Measurements from ENCODE around the gene TOMM40L. TPM values are rescaled to one million over a fixed set of nuclear protein-coding genes. Genes with fewer than 3 reads are reported as not detected.
A peak's percentile ranks its signal among the peaks of the same experiment; 100 is the strongest.

Gene TOMM40L
- total RNA-seq, 1 donor from 2014 or later = 11.6 TPM

DNA sequence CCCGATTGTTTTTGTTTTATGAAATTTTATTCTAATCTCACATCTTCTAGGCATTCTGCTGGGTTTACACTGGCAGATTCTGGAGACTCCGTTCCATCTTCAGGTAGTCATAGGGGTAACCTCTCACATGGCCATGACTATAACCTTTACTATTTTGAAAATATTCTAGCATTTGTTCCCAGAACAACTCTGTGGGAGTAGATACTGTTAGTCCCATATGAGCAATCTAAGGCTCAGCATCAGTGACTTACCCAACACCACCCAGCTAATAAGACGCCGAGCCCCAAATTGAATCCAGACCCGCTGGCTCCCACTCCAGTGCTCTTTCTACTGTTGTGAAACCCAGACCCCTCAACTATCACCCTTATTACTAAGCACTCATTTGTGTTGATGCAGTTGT, 36.8 kb upstream of the TOMM40L start:
- Histone ChIP-seq H3K27me3 (no peaks in the 10 kb centered on the region), H3K36me3 (no peaks in the 10 kb centered on the region), H3K27ac (no peak overlapping the region), H3K9me3 (no peaks in the 10 kb centered on the region), H3K4me3 (no peak overlapping the region), H3K4me1 (peaks cover 36% of the 10 kb centered on the region)
- ATAC-seq = no peak
- intact Hi-C loops (cut with DNase I) = no loop called here
- DNase-seq = no peak
- TF ChIP-seq CTCF (IDR thresholded peaks at IDR 0.05) = no peak

DNA sequence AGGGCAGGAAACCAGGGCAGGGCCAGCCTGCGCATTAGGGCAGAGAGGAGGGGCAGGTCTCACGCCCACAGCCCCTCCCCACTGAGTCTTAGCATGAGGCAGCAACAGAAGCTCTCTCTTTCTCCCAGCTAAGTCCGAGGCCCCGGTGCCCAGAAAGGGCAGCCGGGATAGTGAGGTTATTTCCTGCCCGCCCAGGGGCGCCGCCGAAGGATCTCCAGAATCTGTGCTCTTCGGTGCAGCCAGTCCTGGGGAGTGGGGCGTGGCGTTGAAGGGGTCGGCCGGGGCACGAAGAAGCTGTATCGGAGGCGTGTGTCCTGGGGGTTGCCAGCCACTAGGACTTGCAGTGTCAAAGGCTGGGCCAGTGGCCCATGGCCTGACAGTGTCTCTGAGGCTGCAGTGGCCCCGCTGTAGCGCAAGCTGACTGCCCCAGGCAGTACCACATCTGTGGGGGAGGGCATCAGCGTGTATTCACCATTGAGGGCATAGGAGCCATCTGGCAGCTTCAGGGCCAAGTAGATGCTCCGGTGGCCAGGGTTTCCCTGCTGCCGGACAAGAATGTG, 34.8 kb upstream of the TOMM40L start:
- ATAC-seq = no peak
- Histone ChIP-seq H3K27me3 (no peaks in the 10 kb centered on the region), H3K36me3 (no peaks in the 10 kb centered on the region), H3K4me1 (peaks cover 24% of the 10 kb centered on the region), H3K27ac (no peak overlapping the region), H3K9me3 (no peaks in the 10 kb centered on the region), H3K4me3 (no peak overlapping the region)
- DNase-seq = no peak
- TF ChIP-seq CTCF (IDR thresholded peaks at IDR 0.05) = no peak
- intact Hi-C loops (cut with DNase I) = no loop called here

- Histone ChIP-seq H3K36me3 (no peaks in the 10 kb centered on the region), H3K27me3 (no peaks in the 10 kb centered on the region), H3K9me3 (no peaks in the 10 kb centered on the region), H3K4me3 (no peak overlapping the region), H3K4me1 (peaks cover 20% of the 10 kb centered on the region), H3K27ac (no peak overlapping the region)
- DNase-seq = no peak
- no peak for TF ChIP-seq CTCF (IDR thresholded peaks at IDR 0.05)
- intact Hi-C loops (cut with DNase I) = no loop called here
- no peak for ATAC-seq
These were observed 33.9 kb upstream of the TOMM40L start for GRCh38 chr1:161191971-161192370.

GRCh38 chr1:161192476-161193465, 33.1 kb upstream of the TOMM40L start:
- intact Hi-C loops (cut with DNase I) = no loop called here

More at GRCh38 chr1:161192476-161193465, 33.1 kb upstream of the TOMM40L start:
- Histone ChIP-seq H3K36me3 (no peaks in the 10 kb centered on the region), H3K27me3 (no peaks in the 10 kb centered on the region), H3K9me3 (no peaks in the 10 kb centered on the region), H3K4me1 (peaks cover 17% of the 10 kb centered on the region), H3K4me3 (no peak overlapping the region), H3K27ac (peak overlapping the region; percentile 24)
- peak; percentile 89 for TF ChIP-seq CTCF (IDR thresholded peaks at IDR 0.05)
- ATAC-seq (peak; percentile 83), DNase-seq (no peak)

All from upper lobe of right lung (tissue), 1 donor.